Measurements from ENCODE around the gene PCDHGC3.
"Not testable (repeated sequence)": the region's sequence is repeated elsewhere in the genome, so short reads cannot be mapped to it uniquely, and the experiment has no call there.

The PCDHGC3 gene

DNA sequence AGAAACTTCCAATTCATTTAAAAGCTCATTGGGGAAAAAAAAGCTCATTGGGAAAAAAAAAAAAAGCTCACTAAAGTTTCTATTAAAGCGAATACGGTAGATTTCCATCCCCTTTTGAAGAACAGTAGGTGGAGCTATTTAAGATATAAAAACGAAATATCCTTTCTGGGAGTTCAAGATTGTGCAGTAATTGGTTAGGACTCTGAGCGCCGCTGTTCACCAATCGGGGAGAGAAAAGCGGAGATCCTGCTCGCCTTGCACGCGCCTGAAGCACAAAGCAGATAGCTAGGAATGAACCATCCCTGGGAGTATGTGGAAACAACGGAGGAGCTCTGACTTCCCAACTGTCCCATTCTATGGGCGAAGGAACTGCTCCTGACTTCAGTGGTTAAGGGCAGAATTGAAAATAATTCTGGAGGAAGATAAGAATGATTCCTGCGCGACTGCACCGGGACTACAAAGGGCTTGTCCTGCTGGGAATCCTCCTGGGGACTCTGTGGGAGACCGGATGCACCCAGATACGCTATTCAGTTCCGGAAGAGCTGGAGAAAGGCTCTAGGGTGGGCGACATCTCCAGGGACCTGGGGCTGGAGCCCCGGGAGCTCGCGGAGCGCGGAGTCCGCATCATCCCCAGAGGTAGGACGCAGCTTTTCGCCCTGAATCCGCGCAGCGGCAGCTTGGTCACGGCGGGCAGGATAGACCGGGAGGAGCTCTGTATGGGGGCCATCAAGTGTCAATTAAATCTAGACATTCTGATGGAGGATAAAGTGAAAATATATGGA is 45.2 kb upstream of the PCDHGC3 start, which contains the start of gene PCDHGA12:
Gene PCDHGA12, plus strand, starts transcription at position 176 of the 782 bp plus-strand sequence. Its CDS starts 253 bp downstream, at position 429.
- CTCF ChIA-PET = interaction anchor here (0.6 to 5.4 kb wide), 27 partner anchors 8 to 152 kb away, joined by 3 to 38 read pairs (median 4); partner anchors contain the start of genes PCDHGA1, PCDHGA10, PCDHGA11 and PCDHGA2
- no peak for TF ChIP-seq ZFP3 (tag by site-specific recombination; IDR thresholded peaks at IDR 0.05; ENCODE audit: low read depth)
- Histone ChIP-seq H3K4me3 (ENCODE audit: low read depth, low read length) (no peak within 1 kb of the TSS), H3K36me3 (ENCODE audit: control insufficient read depth in 2 of 2, insufficient read depth in 1 of 2, low read length in 2 of 2) (no peaks in the 10 kb centered on the region), H3K27ac (ENCODE audit: extremely low read depth, low read depth, low read length) (no peak within 1 kb of the TSS), H3K9me3 (ENCODE audit: control insufficient read depth, insufficient read depth, low read depth, low read length) (no peaks in the 10 kb centered on the region), H3K4me1 (ENCODE audit: control insufficient read depth, insufficient read depth, low read length) (no peaks in the 10 kb centered on the region)
- POLR2A ChIA-PET = interaction anchor here (1.0 kb wide), 1 partner anchor 13 kb away, joined by 3 read pairs; no protein-coding TSS in a partner anchor

DNA sequence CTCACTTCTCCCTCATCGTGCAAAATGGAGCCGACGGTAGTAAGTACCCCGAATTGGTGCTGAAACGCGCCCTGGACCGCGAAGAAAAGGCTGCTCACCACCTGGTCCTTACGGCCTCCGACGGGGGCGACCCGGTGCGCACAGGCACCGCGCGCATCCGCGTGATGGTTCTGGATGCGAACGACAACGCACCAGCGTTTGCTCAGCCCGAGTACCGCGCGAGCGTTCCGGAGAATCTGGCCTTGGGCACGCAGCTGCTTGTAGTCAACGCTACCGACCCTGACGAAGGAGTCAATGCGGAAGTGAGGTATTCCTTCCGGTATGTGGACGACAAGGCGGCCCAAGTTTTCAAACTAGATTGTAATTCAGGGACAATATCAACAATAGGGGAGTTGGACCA is 44.5 kb upstream of the PCDHGC3 start:
- ChIA-PET CTCF (interaction anchor here (1.6 to 5.4 kb wide), 3 partner anchors 90 to 127 kb away, joined by 10 to 38 read pairs (median 34); no protein-coding TSS in a partner anchor), POLR2A (interaction anchor here (1.0 kb wide), 1 partner anchor 12 kb away, joined by 3 read pairs; no protein-coding TSS in a partner anchor)
- no peaks in the 10 kb centered on the region for H3K4me1 ChIP-seq (ENCODE audit: control insufficient read depth, insufficient read depth, low read length)
- no peaks in the 10 kb centered on the region for H3K9me3 ChIP-seq (ENCODE audit: control insufficient read depth, insufficient read depth, low read depth, low read length)
- no peak overlapping the region for H3K27ac ChIP-seq (ENCODE audit: extremely low read depth, low read depth, low read length)
- no peak overlapping the region for H3K4me3 ChIP-seq (ENCODE audit: low read depth, low read length)
- TF ChIP-seq SP2 (tag by site-specific recombination; IDR thresholded peaks at IDR 0.05) = no peak
- H3K36me3 ChIP-seq (ENCODE audit: control insufficient read depth in 2 of 2, insufficient read depth in 1 of 2, low read length in 2 of 2) = no peaks in the 10 kb centered on the region

DNA sequence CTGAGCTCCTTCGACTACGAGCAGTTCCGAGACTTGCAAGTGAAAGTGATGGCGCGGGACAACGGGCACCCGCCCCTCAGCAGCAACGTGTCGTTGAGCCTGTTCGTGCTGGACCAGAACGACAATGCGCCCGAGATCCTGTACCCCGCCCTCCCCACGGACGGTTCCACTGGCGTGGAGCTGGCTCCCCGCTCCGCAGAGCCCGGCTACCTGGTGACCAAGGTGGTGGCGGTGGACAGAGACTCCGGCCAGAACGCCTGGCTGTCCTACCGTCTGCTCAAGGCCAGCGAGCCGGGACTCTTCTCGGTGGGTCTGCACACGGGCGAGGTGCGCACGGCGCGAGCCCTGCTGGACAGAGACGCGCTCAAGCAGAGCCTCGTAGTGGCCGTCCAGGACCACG is 43.5 kb upstream of the PCDHGC3 start:
- H3K27ac ChIP-seq (ENCODE audit: extremely low read depth, low read depth, low read length); POLR2A ChIA-PET; H3K4me3 ChIP-seq (ENCODE audit: low read depth, low read length); H3K36me3 ChIP-seq (ENCODE audit: control insufficient read depth in 2 of 2, insufficient read depth in 1 of 2, low read length in 2 of 2); H3K4me1 ChIP-seq (ENCODE audit: control insufficient read depth, insufficient read depth, low read length); H3K9me3 ChIP-seq (ENCODE audit: control insufficient read depth, insufficient read depth, low read depth, low read length): not testable (repeated sequence)
- CTCF ChIA-PET = interaction anchor here (0.5 to 5.4 kb wide), 2 partner anchors 11 to 126 kb away, joined by 3 to 34 read pairs; partner anchors contain the start of gene PCDHGA11

DNA sequence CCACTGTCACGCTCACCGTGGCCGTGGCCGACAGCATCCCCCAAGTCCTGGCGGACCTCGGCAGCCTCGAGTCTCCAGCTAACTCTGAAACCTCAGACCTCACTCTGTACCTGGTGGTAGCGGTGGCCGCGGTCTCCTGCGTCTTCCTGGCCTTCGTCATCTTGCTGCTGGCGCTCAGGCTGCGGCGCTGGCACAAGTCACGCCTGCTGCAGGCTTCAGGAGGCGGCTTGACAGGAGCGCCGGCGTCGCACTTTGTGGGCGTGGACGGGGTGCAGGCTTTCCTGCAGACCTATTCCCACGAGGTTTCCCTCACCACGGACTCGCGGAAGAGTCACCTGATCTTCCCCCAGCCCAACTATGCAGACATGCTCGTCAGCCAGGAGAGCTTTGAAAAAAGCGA is 43.0 kb upstream of the PCDHGC3 start:
- H3K4me3 ChIP-seq (ENCODE audit: low read depth, low read length); H3K4me1 ChIP-seq (ENCODE audit: control insufficient read depth, insufficient read depth, low read length); H3K27ac ChIP-seq (ENCODE audit: extremely low read depth, low read depth, low read length); H3K36me3 ChIP-seq (ENCODE audit: control insufficient read depth in 2 of 2, insufficient read depth in 1 of 2, low read length in 2 of 2); H3K9me3 ChIP-seq (ENCODE audit: control insufficient read depth, insufficient read depth, low read depth, low read length); POLR2A ChIA-PET: not testable (repeated sequence)
- CTCF ChIA-PET = interaction anchor here (5.4 kb wide), 1 partner anchor 125 kb away, joined by 34 read pairs; no protein-coding TSS in a partner anchor

DNA sequence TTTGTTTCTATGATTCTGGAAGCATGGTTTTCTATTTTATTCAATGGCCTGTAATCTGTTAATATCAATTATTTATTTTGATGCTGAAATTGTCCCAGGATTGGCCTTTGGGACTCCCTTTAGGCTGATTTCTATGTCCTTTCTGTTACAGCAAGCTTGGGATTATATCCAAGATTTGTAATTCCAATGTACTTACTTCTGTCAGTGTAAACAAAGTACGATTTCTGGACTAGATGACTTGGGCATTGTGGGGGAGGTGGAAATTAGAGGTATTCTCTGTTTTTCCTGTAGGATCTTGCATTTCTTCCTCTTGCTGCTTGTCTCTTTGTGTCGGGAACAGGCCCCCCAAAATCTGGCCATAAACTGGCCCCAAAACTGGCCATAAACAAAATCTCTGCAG is 41.8 kb upstream of the PCDHGC3 start:
- no peaks in the 10 kb centered on the region for H3K9me3 ChIP-seq (ENCODE audit: control insufficient read depth, insufficient read depth, low read depth, low read length)
- no peaks in the 10 kb centered on the region for H3K4me1 ChIP-seq (ENCODE audit: control insufficient read depth, insufficient read depth, low read length)
- ChIA-PET CTCF (interaction anchor here (0.7 to 1.2 kb wide), 2 partner anchors 37 to 89 kb away, joined by 3 read pairs; no protein-coding TSS in a partner anchor), POLR2A (no interaction called here)
- no peaks in the 10 kb centered on the region for H3K36me3 ChIP-seq (ENCODE audit: control insufficient read depth in 2 of 2, insufficient read depth in 1 of 2, low read length in 2 of 2)
- no peak overlapping the region for H3K4me3 ChIP-seq (ENCODE audit: low read depth, low read length)
- TF ChIP-seq SCRT2 (tag by site-specific recombination; IDR thresholded peaks at IDR 0.05) (no peak), SP2 (tag by site-specific recombination; IDR thresholded peaks at IDR 0.05) (no peak), ZNF10 (tag by site-specific recombination; IDR thresholded peaks at IDR 0.05) (no peak)
- TF ChIP-seq, protein P1, sequence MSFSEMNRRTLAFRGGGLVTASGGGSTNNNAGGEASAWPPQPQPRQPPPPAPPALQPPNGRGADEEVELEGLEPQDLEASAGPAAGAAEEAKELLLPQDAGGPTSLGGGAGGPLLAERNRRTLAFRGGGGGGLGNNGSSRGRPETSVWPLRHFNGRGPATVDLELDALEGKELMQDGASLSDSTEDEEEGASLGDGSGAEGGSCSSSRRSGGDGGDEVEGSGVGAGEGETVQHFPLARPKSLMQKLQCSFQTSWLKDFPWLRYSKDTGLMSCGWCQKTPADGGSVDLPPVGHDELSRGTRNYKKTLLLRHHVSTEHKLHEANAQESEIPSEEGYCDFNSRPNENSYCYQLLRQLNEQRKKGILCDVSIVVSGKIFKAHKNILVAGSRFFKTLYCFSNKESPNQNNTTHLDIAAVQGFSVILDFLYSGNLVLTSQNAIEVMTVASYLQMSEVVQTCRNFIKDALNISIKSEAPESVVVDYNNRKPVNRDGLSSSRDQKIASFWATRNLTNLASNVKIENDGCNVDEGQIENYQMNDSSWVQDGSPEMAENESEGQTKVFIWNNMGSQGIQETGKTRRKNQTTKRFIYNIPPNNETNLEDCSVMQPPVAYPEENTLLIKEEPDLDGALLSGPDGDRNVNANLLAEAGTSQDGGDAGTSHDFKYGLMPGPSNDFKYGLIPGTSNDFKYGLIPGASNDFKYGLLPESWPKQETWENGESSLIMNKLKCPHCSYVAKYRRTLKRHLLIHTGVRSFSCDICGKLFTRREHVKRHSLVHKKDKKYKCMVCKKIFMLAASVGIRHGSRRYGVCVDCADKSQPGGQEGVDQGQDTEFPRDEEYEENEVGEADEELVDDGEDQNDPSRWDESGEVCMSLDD (tag by site-specific recombination; IDR thresholded peaks at IDR 0.05) = no peak
- H3K27ac ChIP-seq (ENCODE audit: extremely low read depth, low read depth, low read length) = no peak overlapping the region

DNA sequence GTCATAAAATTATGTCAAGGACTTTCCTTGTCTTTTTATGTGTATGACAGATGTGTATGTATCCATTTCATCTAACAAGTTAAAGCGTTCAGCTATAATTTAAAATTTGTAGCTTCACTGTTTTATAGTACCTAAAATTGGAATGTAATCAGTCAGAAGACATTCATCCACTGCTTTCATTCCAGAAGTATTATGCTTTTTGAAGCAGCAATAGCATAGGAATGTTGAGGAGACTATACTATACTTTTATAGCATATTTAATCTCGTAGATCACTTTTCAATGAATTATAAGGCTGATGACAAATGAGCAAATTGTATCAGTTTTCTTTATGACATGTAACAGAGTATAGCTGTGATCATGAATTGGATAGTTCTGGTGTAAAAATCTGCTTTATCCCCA is 38.5 kb upstream of the PCDHGC3 start:
- CTCF ChIA-PET = interaction anchor here (0.6 to 2.2 kb wide), 4 partner anchors 14 to 122 kb away, joined by 3 to 9 read pairs (median 6); partner anchors contain the start of gene PCDHGA11
- Histone ChIP-seq H3K4me1 (ENCODE audit: control insufficient read depth, insufficient read depth, low read length) (no peaks in the 10 kb centered on the region), H3K9me3 (ENCODE audit: control insufficient read depth, insufficient read depth, low read depth, low read length) (no peaks in the 10 kb centered on the region), H3K4me3 (ENCODE audit: low read depth, low read length) (no peak overlapping the region), H3K36me3 (ENCODE audit: control insufficient read depth in 2 of 2, insufficient read depth in 1 of 2, low read length in 2 of 2) (no peaks in the 10 kb centered on the region), H3K27ac (ENCODE audit: extremely low read depth, low read depth, low read length) (no peak overlapping the region)
- POLR2A ChIA-PET = no interaction called here
- TF ChIP-seq, protein P2, sequence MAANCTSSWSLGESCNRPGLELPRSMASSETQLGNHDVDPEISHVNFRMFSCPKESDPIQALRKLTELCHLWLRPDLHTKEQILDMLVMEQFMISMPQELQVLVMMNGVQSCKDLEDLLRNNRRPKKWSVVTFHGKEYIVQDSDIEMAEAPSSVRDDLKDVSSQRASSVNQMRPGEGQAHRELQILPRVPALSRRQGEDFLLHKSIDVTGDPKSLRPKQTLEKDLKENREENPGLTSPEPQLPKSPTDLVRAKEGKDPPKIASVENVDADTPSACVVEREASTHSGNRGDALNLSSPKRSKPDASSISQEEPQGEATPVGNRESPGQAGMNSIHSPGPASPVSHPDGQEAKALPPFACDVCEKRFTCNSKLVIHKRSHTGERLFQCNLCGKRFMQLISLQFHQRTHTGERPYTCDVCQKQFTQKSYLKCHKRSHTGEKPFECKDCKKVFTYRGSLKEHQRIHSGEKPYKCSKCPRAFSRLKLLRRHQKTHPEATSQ (tag by site-specific recombination; IDR thresholded peaks at IDR 0.05) = no peak
- TF ChIP-seq ZNF404 (tag by site-specific recombination; IDR thresholded peaks at IDR 0.05) (no peak), ZNF677 (tag by site-specific recombination; IDR thresholded peaks at IDR 0.05) (no peak), FEZF1 (tag by site-specific recombination; IDR thresholded peaks at IDR 0.05) (no peak), ZNF335 (tag by site-specific recombination; conservative IDR thresholded peaks at IDR 0.05) (no peak), ZNF654 (tag by site-specific recombination; IDR thresholded peaks at IDR 0.05; ENCODE audit: low read depth) (no peak), ZNF777 (tag by site-specific recombination; IDR thresholded peaks at IDR 0.05; ENCODE audit: borderline replicate concordance) (no peak), ZNF114 (tag by site-specific recombination; IDR thresholded peaks at IDR 0.05) (no peak), ZNF701 (tag by site-specific recombination; IDR thresholded peaks at IDR 0.05) (no peak), ZNF76 (tag by site-specific recombination; IDR thresholded peaks at IDR 0.05; ENCODE audit: borderline replicate concordance, low read depth) (no peak)

Data from HEK293 (cell line).